Esophagus muscularis mucosa (tissue), 3 donors: Measurements from ENCODE around the gene HYDIN.
"Not testable (repeated sequence)": the region's sequence is repeated elsewhere in the genome, so short reads cannot be mapped to it uniquely, and the experiment has no call there.

Source experiments
- POLR2AphosphoS5 ChIP-seq, 2 donors: sonication (generic); formaldehyde crosslinking; IDR thresholded peaks; one replicate each; pipeline ENCODE4 v1.6.1; 2017; ENCODE audit warnings: antibody characterized with exemption in 2 of 2
- TF ChIP-seq, protein P1 (sequence below), 3 experiments: fragments of 200-600 bp in 2 of 3; fragments of 450-650 bp in 1 of 3; sonication (generic) in 2 of 3; IDR thresholded peaks; one replicate each; pipeline ENCODE4 v1.5.1; 2017 to 2019; ENCODE audit warnings: antibody characterized with exemption in 3 of 3, mild to moderate bottlenecking in 2 of 3, moderate library complexity in 1 of 3

DNA sequence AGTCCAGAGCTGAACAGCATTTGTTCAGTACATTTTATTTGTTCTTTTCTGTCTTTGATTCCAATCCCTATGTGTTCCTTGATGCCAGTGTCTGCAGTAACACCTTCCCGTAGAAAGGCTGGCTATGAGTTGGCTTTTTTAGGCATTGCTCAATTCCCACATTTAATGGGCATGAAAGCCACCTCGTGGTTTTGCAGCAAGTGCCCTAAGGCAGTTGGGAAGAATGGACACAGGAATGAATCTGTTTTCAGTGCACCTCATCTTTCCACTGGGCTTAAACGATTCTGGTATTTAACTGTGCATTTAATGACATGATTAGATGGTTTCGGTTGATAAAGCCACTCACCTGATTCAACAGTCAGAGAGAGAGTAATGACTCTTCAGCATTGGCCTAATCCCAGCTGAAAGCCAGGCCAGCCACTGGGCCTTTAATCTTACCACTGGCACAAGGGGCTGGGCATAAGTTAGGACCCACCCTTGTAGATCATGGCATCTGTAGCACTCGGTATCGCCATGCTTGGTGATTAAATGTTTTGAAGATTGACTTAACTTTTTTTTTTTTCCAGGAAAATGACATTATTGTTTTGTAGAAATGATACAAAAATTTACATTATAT, 211.3 kb downstream of the HYDIN start:
- TF ChIP-seq POLR2AphosphoS5 (IDR thresholded peaks at IDR 0.05) = not testable (repeated sequence)
- TF ChIP-seq, protein P1, sequence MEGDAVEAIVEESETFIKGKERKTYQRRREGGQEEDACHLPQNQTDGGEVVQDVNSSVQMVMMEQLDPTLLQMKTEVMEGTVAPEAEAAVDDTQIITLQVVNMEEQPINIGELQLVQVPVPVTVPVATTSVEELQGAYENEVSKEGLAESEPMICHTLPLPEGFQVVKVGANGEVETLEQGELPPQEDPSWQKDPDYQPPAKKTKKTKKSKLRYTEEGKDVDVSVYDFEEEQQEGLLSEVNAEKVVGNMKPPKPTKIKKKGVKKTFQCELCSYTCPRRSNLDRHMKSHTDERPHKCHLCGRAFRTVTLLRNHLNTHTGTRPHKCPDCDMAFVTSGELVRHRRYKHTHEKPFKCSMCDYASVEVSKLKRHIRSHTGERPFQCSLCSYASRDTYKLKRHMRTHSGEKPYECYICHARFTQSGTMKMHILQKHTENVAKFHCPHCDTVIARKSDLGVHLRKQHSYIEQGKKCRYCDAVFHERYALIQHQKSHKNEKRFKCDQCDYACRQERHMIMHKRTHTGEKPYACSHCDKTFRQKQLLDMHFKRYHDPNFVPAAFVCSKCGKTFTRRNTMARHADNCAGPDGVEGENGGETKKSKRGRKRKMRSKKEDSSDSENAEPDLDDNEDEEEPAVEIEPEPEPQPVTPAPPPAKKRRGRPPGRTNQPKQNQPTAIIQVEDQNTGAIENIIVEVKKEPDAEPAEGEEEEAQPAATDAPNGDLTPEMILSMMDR (IDR thresholded peaks at IDR 0.05) = not testable (repeated sequence)
